ENCODE measurements around the gene KCNH1. TPM values are rescaled to one million over a fixed set of nuclear protein-coding genes. Genes with fewer than 3 reads are reported as not detected.
A peak's percentile ranks its signal among the peaks of the same experiment; 100 is the strongest.

The KCNH1 gene
- total RNA-seq, 1 donor from 2014 or later = 6.3 TPM

DNA sequence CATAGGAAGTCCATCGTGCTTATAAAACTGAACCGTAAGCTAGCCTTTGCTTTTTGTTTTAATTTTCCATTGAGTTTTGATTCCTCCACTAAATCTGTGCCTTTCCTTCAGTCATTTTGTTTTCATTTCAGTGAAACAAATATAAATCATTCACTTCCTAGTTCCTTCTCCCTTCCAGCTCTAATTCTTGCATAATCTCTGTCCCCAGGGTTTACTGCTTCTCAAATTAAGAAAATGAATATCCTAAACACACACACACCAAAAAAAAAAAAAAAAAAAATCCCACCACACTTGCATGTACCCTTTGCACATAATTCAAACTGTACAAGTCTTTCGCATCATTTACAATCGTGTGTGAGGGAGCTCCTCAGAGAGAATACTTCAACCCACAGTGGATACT is 6.8 kb downstream of the KCNH1 start:
- H3K9me3 Mint-ChIP-seq (ENCODE audit: low read depth) = no peaks in the 10 kb centered on the region
- peaks cover 2% of the 10 kb centered on the region for H3K36me3 Mint-ChIP-seq (ENCODE audit: low read depth)
- H3K4me3 Mint-ChIP-seq (ENCODE audit: unreplicated experiment) = no peak overlapping the region
- peak overlapping the region; percentile 90 for H3K27ac Mint-ChIP-seq (ENCODE audit: unreplicated experiment)
- no peak for TF ChIP-seq CTCF (IDR thresholded peaks at IDR 0.05)
- H3K27me3 Mint-ChIP-seq (ENCODE audit: low read depth) = no peaks in the 10 kb centered on the region
- no peak for DNase-seq (ENCODE audit: low spot score)
- peaks cover 36% of the 10 kb centered on the region for H3K4me1 Mint-ChIP-seq (ENCODE audit: low read depth)

DNA sequence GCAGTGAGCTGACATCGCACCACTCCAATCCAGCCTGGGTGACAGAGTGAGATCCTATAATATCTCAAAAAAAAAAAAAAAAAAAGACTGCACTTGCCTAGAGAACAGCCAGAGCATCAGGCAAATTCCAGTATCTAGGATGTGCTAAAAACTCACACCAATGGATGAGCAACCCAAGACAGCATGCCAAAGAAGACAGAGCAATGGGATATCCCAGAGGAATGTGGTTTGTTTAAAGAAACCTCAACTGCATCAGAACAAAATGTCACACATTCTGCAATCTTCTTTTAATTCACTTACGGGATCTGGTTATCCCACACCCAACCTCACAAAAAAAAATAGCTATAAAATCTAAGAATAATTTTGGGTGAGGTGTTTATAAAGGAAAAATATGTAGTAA is 7.3 kb downstream of the KCNH1 start:
- Mint-ChIP-seq H3K36me3 (ENCODE audit: low read depth) (peaks cover 2% of the 10 kb centered on the region), H3K27me3 (ENCODE audit: low read depth) (no peaks in the 10 kb centered on the region), H3K9me3 (ENCODE audit: low read depth) (no peaks in the 10 kb centered on the region), H3K27ac (ENCODE audit: unreplicated experiment) (no peak overlapping the region), H3K4me3 (ENCODE audit: unreplicated experiment) (no peak overlapping the region), H3K4me1 (ENCODE audit: low read depth) (peaks cover 32% of the 10 kb centered on the region)
- DNase-seq (ENCODE audit: low spot score) = no peak
- no peak for TF ChIP-seq CTCF (IDR thresholded peaks at IDR 0.05)

- peak; percentile 77 for TF ChIP-seq CTCF (IDR thresholded peaks at IDR 0.05)
- Mint-ChIP-seq H3K4me3 (ENCODE audit: unreplicated experiment) (no peak overlapping the region), H3K4me1 (ENCODE audit: low read depth) (peaks cover 19% of the 10 kb centered on the region), H3K36me3 (ENCODE audit: low read depth) (peaks cover under 1% of the 10 kb centered on the region), H3K9me3 (ENCODE audit: low read depth) (peaks cover 9% of the 10 kb centered on the region), H3K27ac (ENCODE audit: unreplicated experiment) (peak overlapping the region; percentile 42), H3K27me3 (ENCODE audit: low read depth) (no peaks in the 10 kb centered on the region)
- DNase-seq (ENCODE audit: low spot score) = no peak
Measured at GRCh38 chr1:211118407-211119102, 15.4 kb downstream of the KCNH1 start.

- Mint-ChIP-seq H3K9me3 (ENCODE audit: low read depth) (peaks cover 14% of the 10 kb centered on the region), H3K4me1 (ENCODE audit: low read depth) (peaks cover 21% of the 10 kb centered on the region), H3K36me3 (ENCODE audit: low read depth) (no peaks in the 10 kb centered on the region), H3K27me3 (ENCODE audit: low read depth) (no peaks in the 10 kb centered on the region), H3K4me3 (ENCODE audit: unreplicated experiment) (no peak overlapping the region), H3K27ac (ENCODE audit: unreplicated experiment) (no peak overlapping the region)
- no peak for DNase-seq (ENCODE audit: low spot score)
- TF ChIP-seq CTCF (IDR thresholded peaks at IDR 0.05) = no peak
Measured at GRCh38 chr1:211114446-211114845, 19.5 kb downstream of the KCNH1 start.

DNA sequence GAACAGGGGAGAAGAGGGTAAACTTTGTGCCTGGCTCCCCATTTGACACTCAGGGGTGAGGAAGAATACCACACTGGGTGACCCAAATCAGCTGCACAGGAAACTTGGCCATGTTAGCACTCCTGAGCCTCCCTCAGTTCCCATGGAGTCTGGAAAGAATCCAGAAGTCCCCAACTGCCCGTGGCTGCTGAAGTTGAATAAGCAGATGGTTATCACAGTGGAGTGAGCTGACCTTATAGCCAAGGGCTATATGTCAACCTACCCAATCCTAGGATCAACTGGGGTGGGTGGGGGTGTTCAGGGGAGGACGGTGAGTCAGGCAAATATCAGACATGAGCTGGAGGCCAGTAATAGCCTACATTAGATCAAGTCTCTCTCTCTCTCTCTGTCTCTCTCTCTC is 20.4 kb downstream of the KCNH1 start:
- Mint-ChIP-seq H3K4me1 (ENCODE audit: low read depth) (peaks cover 13% of the 10 kb centered on the region), H3K9me3 (ENCODE audit: low read depth) (peaks cover 14% of the 10 kb centered on the region), H3K27me3 (ENCODE audit: low read depth) (no peaks in the 10 kb centered on the region), H3K4me3 (ENCODE audit: unreplicated experiment) (no peak overlapping the region), H3K36me3 (ENCODE audit: low read depth) (no peaks in the 10 kb centered on the region), H3K27ac (ENCODE audit: unreplicated experiment) (no peak overlapping the region)
- DNase-seq (ENCODE audit: low spot score) = no peak
- TF ChIP-seq CTCF (IDR thresholded peaks at IDR 0.05) = no peak
